Upper lobe of right lung (tissue), 1 donor: Measurements from ENCODE around the gene TPPP2. TPM values are rescaled to one million over a fixed set of nuclear protein-coding genes. Genes with fewer than 3 reads are reported as not detected.
A peak's percentile ranks its signal among the peaks of the same experiment; 100 is the strongest.
"Not testable (repeated sequence)": the region's sequence is repeated elsewhere in the genome, so short reads cannot be mapped to it uniquely, and the experiment has no call there.

ENCODE experiments used
- ATAC-seq: fragments of 200-7000 bp; cut with Tn5 transposase; one replicate; pipeline ENCODE4 v1.9.1; 2020; ENCODE audit warnings: mild to moderate bottlenecking, moderate library complexity
- DNase-seq: peaks from one replicate; pipeline ENCODE4 v3.0.0-alpha.2; 2020
- H3K27ac ChIP-seq: fragments of 200-600 bp; one replicate; pipeline ENCODE4 v1.8.0; 2022
- H3K27me3 ChIP-seq: fragments of 200-600 bp; one replicate; pipeline ENCODE4 v1.8.0; 2022; ENCODE audit warnings: mild to moderate bottlenecking
- H3K36me3 ChIP-seq: fragments of 200-600 bp; one replicate; pipeline ENCODE4 v1.8.0; 2022
- H3K4me1 ChIP-seq: fragments of 200-600 bp; one replicate; pipeline ENCODE4 v1.8.0; 2022
- H3K4me3 ChIP-seq: fragments of 200-600 bp; one replicate; pipeline ENCODE4 v1.8.0; 2022; ENCODE audit warnings: mild to moderate bottlenecking
- H3K9me3 ChIP-seq: fragments of 200-600 bp; one replicate; pipeline ENCODE4 v1.8.0; 2022
- intact Hi-C: fragments of 100-400 bp; cut with DNase I; formaldehyde crosslinking; loops from one replicate; pipeline ENCODE4 v1.11.0; 2022
- long read RNA-seq: library from polyadenylated mRNA; unstranded; transcript quantifications from one replicate; pipeline ENCODE4 v2.0.0, GENCODE V29; 2021
- total RNA-seq: library from RNA; stranded (reverse); fragmentation: NEBNext Ultra II Directional; extraction: Animal tissue kit (Norgen Biotek cat#: 25700); gene quantifications from one replicate; pipeline ENCODE4 v1.2.1, GENCODE V29; 2021
- TF ChIP-seq, protein P1 (sequence below): fragments of 200-600 bp; IDR thresholded peaks from one replicate; pipeline ENCODE4 v1.8.0; 2022; ENCODE audit warnings: antibody characterized with exemption
- donor health status: DM: no; HTN: yes; CAD: no; lungs with severe emphysema.

TPPP2 gene
- total RNA-seq: not detected
- long read RNA-seq: 0 reads

DNA sequence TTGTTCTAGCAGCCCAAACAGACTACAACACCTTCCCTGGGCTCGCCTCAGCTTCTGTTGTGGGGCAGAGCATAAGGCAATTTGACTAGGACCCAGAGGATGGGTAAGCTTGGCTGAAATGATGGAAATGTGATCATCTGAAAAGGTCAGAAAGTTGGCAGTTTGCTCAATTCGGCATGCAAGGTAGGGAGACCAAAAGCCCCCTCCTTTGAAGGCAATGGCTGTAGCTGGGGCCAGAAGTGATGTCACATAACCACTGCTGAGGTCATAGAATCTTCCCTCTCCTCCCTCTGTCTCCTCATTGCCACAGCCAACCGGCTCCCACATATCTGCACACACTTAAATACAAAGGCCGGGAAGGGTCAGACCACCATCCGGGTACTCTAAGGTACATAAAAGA, at the start of gene TPPP2:
Gene TPPP2, plus strand, starts transcription at position 301 of the 400 bp plus-strand sequence. CDS start 365 bp downstream, outside the sequence.
- no peaks in the 10 kb centered on the region for H3K36me3 ChIP-seq
- DNase-seq (no peak), ATAC-seq (no peak)
- intact Hi-C loops: no loop called here
- H3K9me3 ChIP-seq: no peaks in the 10 kb centered on the region
- no peaks in the 10 kb centered on the region for H3K27me3 ChIP-seq
- no peak within 1 kb of the TSS for H3K27ac ChIP-seq
- H3K4me3 ChIP-seq: no peak within 1 kb of the TSS
- H3K4me1 ChIP-seq: peaks cover 5% of the 10 kb centered on the region
- TF ChIP-seq, protein P1, sequence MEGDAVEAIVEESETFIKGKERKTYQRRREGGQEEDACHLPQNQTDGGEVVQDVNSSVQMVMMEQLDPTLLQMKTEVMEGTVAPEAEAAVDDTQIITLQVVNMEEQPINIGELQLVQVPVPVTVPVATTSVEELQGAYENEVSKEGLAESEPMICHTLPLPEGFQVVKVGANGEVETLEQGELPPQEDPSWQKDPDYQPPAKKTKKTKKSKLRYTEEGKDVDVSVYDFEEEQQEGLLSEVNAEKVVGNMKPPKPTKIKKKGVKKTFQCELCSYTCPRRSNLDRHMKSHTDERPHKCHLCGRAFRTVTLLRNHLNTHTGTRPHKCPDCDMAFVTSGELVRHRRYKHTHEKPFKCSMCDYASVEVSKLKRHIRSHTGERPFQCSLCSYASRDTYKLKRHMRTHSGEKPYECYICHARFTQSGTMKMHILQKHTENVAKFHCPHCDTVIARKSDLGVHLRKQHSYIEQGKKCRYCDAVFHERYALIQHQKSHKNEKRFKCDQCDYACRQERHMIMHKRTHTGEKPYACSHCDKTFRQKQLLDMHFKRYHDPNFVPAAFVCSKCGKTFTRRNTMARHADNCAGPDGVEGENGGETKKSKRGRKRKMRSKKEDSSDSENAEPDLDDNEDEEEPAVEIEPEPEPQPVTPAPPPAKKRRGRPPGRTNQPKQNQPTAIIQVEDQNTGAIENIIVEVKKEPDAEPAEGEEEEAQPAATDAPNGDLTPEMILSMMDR: no peak

DNA sequence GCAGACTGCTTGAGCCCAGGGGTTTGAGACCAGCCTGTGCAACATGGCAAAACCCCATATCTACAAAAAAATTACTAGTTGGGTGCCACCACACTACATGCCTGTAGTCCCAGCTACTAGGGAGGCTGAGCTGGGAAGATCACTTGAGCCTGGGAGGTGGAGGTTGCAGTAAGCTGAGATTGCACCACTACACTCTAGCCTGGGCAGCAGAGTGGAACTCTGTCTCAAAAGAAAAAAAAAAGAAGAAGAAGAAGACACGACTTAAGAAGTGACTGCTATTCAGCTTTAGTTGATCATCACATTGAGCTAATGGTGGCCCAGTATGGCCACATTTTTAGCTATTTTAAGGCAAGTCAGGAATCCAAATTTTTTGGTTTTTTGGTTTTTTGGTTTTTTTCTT, 49.1 kb upstream of the TPPP2 start:
- Histone ChIP-seq H3K9me3 (no peaks in the 10 kb centered on the region), H3K4me1 (no peaks in the 10 kb centered on the region), H3K27me3 (no peaks in the 10 kb centered on the region), H3K4me3 (no peak overlapping the region), H3K27ac (no peak overlapping the region), H3K36me3 (no peaks in the 10 kb centered on the region)
- DNase-seq (no peak), ATAC-seq (no peak)
- TF ChIP-seq, protein P1: no peak
- intact Hi-C loops: no loop called here

DNA sequence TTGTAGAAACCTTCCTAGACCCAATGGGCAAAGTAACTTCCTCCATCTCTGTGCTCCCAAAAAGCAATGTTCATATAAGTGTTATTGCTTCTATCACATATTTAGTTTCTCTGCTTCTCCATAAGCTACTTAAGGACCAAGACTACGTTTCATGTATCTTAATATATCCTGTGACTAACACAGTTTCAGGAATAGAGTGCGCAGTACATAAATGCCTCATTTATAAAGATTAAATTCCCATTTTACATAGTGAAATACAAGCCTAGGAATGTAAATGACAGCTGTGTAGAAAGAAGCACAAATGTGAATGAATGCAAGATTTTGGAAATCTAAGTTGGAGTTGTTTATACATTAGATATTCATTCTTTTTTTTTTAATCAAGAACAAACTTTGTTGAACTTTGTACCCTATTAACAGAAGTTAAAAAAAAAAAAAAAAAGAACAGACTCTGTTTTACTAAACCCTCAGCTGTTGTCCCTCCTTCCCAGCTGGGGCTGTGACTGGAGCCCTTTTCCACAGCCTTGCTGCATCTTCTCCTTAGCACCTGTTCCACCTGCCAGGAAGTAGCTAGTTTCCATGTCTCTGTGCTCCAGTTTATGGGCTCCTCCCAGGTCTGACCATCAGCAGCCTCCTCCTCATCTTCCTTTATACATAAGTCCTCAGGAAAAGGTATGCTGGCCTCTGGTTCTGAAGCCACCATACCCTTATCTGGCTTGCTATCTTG, 47.2 kb upstream of the TPPP2 start:
- ATAC-seq (no peak), DNase-seq (no peak)
- Histone ChIP-seq H3K36me3 (no peaks in the 10 kb centered on the region), H3K4me3 (no peak overlapping the region), H3K27me3 (no peaks in the 10 kb centered on the region), H3K4me1 (no peaks in the 10 kb centered on the region), H3K9me3 (no peaks in the 10 kb centered on the region), H3K27ac (no peak overlapping the region)
- intact Hi-C loops: no loop called here
- TF ChIP-seq, protein P1: no peak

- H3K4me3 ChIP-seq, ATAC-seq, H3K36me3 ChIP-seq, intact Hi-C loops, DNase-seq, H3K27me3 ChIP-seq, H3K4me1 ChIP-seq, H3K27ac ChIP-seq, H3K9me3 ChIP-seq: not testable (repeated sequence)
Measured at GRCh38 chr14:20985650-20986049, 44.4 kb upstream of the TPPP2 start.

- Histone ChIP-seq H3K36me3 (peaks cover 5% of the 10 kb centered on the region), H3K4me3 (no peak overlapping the region), H3K9me3 (no peaks in the 10 kb centered on the region), H3K27ac (no peak overlapping the region), H3K4me1 (peaks cover 21% of the 10 kb centered on the region), H3K27me3 (no peaks in the 10 kb centered on the region)
- TF ChIP-seq, protein P1: no peak
- intact Hi-C loops: no loop called here
- no peak for ATAC-seq
- DNase-seq: no peak
Measured at GRCh38 chr14:20986811-20987210, 43.2 kb upstream of the TPPP2 start.

DNA sequence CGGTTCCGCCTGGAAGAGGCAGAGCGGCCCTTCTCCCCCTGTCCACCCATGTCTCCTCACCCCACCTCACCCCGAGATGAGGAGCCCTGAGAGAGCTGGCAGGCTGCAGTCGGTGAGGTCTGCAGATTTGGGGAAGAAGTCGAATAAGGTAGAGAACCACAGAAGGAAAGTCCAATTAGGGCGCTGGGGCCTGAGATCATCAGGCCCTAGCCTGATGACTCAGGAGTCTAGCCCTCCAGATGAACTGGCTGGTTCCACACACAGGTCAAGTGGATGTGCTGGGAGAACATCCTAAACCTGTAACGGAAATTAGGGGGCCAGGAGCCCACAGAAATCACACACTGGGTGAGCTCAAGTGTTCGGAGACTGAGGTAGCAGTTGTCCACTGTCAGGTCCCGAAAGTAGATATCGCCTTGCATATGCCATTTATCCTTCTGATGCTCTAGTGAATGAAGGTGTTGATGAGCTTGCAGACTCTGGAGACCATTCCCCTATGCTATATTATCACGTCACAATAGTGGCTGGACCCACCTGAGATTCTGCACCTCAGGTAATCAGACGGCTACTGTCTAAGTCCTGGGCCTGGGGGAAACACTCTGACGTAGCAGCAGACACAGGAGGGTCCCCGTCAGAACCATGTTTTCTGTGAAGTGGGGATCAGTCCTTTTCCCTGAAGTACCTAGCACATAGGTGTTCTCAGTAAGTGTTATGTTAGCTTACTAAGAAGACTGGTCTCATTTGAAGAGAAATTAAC, 41.1 kb upstream of the TPPP2 start:
- Histone ChIP-seq H3K4me3 (peak overlapping the region; percentile 91), H3K27ac (peak overlapping the region; percentile 84), H3K9me3 (no peaks in the 10 kb centered on the region), H3K36me3 (peaks cover 26% of the 10 kb centered on the region), H3K4me1 (peaks cover 22% of the 10 kb centered on the region), H3K27me3 (no peaks in the 10 kb centered on the region)
- no peak for ATAC-seq
- intact Hi-C loops: no loop called here
- TF ChIP-seq, protein P1: no peak
- DNase-seq: no peak
